Stomach (tissue), 4 donors: ENCODE results near the gene THYN1.

Source experiments
- CTCF ChIP-seq, 7 experiments: fragments of 450-650 bp in 4 of 7; fragments of 200-600 bp in 3 of 7; sonication (generic) in 3 of 7; IDR thresholded peaks; one replicate each; pipeline ENCODE4 v1.5.1; 2016 to 2019; ENCODE audit warnings: antibody characterized with exemption in 7 of 7, control low read depth in 2 of 7, mild to moderate bottlenecking in 1 of 7
- EP300 ChIP-seq: sonication (generic); formaldehyde crosslinking; IDR thresholded peaks from one replicate; pipeline ENCODE4 v1.6.1; 2017; ENCODE audit warnings: antibody characterized with exemption
- POLR2A ChIP-seq, 4 donors: fragments of 450-650 bp; IDR thresholded peaks; one replicate each; pipeline ENCODE4 v1.6.1; 2016; ENCODE audit warnings: antibody characterized with exemption in 4 of 4, control low read depth in 2 of 4, mild to moderate bottlenecking in 1 of 4, moderate library complexity in 1 of 4
- POLR2AphosphoS5 ChIP-seq, 3 donors: sonication (generic); formaldehyde crosslinking; IDR thresholded peaks; one replicate each; pipeline ENCODE4 v1.6.1; 2016; ENCODE audit warnings: antibody characterized with exemption in 3 of 3

GRCh38 chr11:134252346-134253187 is 585 bp downstream of the THYN1 start:
- no peak for TF ChIP-seq CTCF (IDR thresholded peaks at IDR 0.05)
- TF ChIP-seq EP300 = no peak
- TF ChIP-seq POLR2A (IDR thresholded peaks at IDR 0.05) = no peak
- no peak for TF ChIP-seq POLR2AphosphoS5 (IDR thresholded peaks at IDR 0.05)
